Retinal pigment epithelial cell (primary cell): ENCODE results near the gene ARMC8.

Experiments used
- DNase-seq: peaks from one replicate; pipeline ENCODE4 v3.0.0-alpha.2; 2010; ENCODE audit warnings: low read depth
- H3K4me3 ChIP-seq: 2 replicates; pipeline ENCODE4 v1.5.1; 2011; ENCODE audit warnings: mild to moderate bottlenecking, low read length, control low read depth, moderate library complexity
- TF ChIP-seq, protein P1 (sequence below): conservative IDR thresholded peaks from 2 replicates; pipeline ENCODE4 v1.5.1; 2011; ENCODE audit warnings: low read depth, low read length, control low read depth, inconsistent platforms

Gene ARMC8

DNA sequence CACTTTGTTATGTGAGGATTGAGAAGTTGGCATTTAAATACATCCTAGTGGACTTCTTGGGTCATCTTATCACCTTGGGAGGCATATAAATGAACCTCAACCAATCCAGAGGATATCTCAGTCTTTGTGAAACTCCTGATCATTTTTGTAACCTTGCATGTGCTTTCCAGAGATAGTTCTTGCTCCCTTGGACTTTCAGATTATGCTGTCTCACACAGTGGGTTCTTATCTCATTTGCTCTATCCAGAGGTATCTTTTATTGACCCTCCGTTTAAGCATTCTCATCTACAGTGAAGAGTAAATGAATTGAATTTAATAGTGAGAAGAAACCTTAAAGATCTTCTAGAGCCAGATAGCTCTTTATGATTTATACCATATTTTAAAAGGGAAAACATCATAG, 10.4 kb downstream of the ARMC8 start:
- no peak for DNase-seq
- TF ChIP-seq, protein P1, sequence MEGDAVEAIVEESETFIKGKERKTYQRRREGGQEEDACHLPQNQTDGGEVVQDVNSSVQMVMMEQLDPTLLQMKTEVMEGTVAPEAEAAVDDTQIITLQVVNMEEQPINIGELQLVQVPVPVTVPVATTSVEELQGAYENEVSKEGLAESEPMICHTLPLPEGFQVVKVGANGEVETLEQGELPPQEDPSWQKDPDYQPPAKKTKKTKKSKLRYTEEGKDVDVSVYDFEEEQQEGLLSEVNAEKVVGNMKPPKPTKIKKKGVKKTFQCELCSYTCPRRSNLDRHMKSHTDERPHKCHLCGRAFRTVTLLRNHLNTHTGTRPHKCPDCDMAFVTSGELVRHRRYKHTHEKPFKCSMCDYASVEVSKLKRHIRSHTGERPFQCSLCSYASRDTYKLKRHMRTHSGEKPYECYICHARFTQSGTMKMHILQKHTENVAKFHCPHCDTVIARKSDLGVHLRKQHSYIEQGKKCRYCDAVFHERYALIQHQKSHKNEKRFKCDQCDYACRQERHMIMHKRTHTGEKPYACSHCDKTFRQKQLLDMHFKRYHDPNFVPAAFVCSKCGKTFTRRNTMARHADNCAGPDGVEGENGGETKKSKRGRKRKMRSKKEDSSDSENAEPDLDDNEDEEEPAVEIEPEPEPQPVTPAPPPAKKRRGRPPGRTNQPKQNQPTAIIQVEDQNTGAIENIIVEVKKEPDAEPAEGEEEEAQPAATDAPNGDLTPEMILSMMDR = no peak
- no peak overlapping the region for H3K4me3 ChIP-seq

DNA sequence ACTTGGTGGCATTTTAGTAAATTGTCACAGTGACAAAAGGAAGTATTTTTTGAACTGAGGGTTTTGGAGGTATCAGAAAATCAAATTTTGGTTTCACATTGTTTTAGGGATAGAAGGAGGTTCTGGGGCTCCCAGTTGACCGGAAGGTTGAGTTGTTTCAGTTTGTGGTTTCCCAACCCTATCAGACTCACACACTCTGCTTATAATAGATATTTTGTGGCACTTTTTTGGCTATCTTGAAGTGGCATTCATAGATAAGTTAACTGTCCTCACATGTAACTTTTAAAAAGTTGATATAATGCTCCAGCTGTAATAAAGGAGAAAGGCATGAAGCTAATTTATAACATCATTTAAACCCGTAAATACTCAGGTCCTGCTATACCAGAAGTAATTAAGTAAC, 12.8 kb downstream of the ARMC8 start:
- no peak for DNase-seq
- H3K4me3 ChIP-seq = no peak overlapping the region
- TF ChIP-seq, protein P1 = no peak

DNA sequence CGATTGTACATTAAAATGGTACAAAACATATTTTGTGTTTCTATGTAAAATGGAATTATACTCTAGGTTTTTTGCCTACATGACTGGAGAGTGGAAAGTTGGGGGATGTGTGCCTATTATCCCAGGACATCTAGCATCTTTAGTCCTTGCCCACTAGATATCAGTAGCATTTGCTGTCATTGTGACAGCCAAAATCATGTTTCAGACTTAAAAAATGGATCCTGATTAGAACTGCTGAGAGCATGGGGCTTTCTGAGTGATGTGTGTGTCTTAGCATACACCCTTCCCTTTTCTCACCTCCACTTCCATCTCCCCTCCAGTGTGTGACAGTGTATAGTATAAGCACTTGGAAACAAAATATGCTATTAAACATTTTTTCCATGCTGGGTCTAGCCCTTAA, 13.3 kb downstream of the ARMC8 start:
- no peak overlapping the region for H3K4me3 ChIP-seq
- no peak for DNase-seq
- TF ChIP-seq, protein P1 = no peak

DNA sequence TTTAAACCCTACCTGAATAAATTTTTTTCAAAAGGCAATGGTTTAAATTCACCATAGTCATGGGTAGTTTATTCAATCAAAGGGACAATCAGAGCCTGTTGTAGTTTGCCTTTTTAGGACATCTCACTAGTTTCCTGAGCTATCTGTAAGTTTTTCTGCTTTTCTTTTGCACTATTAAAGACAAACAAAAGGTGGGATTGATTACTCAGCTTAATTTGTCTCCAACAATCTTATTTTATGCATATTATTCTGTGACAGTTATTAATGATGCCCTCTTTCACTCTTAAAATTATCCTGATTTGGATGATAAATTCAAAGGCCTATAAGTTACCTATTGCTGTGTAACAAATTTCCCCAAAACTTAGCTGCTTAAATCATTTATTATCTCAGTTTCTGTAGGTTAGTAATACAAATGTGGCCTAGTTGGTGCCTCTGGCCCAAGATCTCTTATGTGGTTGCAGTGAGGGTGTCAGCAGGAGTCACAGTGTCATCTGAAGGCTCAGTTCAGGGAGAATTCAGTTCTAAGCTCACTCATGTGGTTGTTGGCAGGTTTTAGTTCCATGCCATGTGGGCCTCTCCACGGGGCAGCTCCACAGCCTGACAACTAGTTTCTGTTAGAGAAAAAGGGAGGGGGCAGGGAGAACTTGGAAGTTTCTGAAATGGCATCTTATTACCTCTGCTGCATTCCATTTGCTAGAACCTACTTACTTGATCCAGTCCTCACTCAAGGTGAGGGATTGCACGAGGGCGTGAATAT, 16.0 kb downstream of the ARMC8 start:
- no peak overlapping the region for H3K4me3 ChIP-seq
- DNase-seq = no peak
- TF ChIP-seq, protein P1 = no peak

DNA sequence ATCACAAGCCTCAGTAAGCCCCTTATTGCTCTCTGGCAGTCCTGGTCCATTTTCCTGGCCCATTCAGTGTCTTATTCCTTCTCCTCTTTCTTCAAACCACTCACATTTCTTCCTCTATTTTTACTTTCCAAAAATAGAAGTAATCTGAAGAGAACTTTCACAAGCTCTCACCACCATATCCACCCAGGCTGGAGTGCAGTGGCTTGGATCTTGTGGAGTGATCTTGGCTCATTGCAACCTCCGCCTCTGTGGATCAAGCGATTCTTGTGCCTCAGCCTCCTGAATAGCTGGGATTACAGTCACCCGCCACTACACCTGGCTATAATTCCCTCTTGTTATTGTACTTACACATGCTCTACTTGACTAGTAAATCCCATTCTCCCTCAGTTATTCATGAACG, 16.8 kb downstream of the ARMC8 start:
- H3K4me3 ChIP-seq = no peak overlapping the region
- DNase-seq = no peak
- TF ChIP-seq, protein P1 = no peak

DNA sequence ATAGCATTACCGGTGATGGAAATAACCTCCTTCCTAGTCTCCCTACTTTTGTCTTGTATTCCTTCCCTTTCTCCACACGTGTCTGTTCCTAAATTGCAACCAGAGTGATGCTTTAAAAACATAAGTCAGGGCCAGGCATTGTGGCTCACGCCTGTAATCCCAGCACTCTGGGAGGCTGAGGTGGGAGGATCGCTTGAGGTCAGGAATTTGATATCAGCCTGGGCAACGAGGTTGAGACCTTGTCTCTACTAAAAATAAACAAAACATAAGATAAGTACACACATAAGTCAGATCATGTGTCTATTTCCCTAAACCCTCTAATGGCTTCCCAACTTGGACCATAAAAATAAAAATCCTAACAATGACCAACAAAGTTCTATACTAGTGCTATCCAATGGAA, 18.4 kb downstream of the ARMC8 start:
- H3K4me3 ChIP-seq = no peak overlapping the region
- DNase-seq = no peak
- TF ChIP-seq, protein P1 = no peak

DNA sequence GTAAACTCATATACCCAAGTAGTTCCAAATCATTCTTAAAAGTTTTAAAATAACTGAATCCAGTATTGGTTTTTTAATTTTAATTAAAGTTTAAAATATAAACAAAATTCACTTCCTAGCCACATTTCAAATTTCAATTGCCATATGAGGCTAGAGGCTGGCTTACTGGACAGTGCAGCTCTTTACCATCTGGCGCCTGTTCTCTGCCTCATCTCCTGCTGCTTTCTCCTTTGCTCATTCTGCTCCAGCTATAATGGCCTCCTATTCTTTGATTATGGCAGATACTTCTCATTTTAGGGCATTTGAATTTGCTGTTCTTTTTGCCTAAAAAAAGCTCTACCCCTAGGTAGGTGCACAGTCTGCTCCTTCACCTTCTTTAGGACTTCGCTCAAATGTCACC, 19.1 kb downstream of the ARMC8 start:
- TF ChIP-seq, protein P1 = no peak
- DNase-seq = no peak
- H3K4me3 ChIP-seq = no peak overlapping the region
